Measurements from ENCODE around the gene TRIP10.

- no peak for TF ChIP-seq SUZ12 (IDR thresholded peaks at IDR 0.05; ENCODE audit: extremely low read depth, insufficient read depth, insufficient read length)
- TF ChIP-seq ZNF274 (IDR thresholded peaks at IDR 0.05; ENCODE audit: low read depth, low read length), result no peak
Observed at GRCh38 chr19:6794686-6795431, 55.4 kb downstream of the TRIP10 start.
